ENCODE results near the gene KIAA1191.
A peak's percentile ranks its signal among the peaks of the same experiment; 100 is the strongest.

KIAA1191 gene

GRCh38 chr5:176389135-176390123 lies 27.9 kb upstream of the KIAA1191 start:
- no peak for DNase-seq

GRCh38 chr5:176388444-176389134 lies 27.0 kb upstream of the KIAA1191 start, which contains the start of the genes HIGD2A and NOP16:
Gene HIGD2A, plus strand, starts transcription at chr5:176388751. Its CDS starts 69 bp downstream, at chr5:176388820.
Gene NOP16, minus strand, starts transcription at chr5:176388598. Its CDS starts 59 bp downstream, at chr5:176388539.
- DNase-seq: peak; percentile 97 to 99

GRCh38 chr5:176388003-176388443 lies 26.5 kb upstream of the KIAA1191 start:
- no peak for DNase-seq

- no peak for DNase-seq
Measured at GRCh38 chr5:176387384-176387925, 25.9 kb upstream of the KIAA1191 start.

GRCh38 chr5:176386491-176386890 lies 24.9 kb upstream of the KIAA1191 start:
- DNase-seq: no peak

GRCh38 chr5:176384991-176385390 lies 23.4 kb upstream of the KIAA1191 start:
- DNase-seq: no peak

GRCh38 chr5:176384366-176384930 lies 22.9 kb upstream of the KIAA1191 start:
- no peak for DNase-seq

- DNase-seq: no peak
Measured at GRCh38 chr5:176383961-176384360, 22.4 kb upstream of the KIAA1191 start.

- DNase-seq: no peak
Measured at GRCh38 chr5:176383248-176383905, 21.8 kb upstream of the KIAA1191 start.

GRCh38 chr5:176382721-176383120 lies 21.2 kb upstream of the KIAA1191 start:
- DNase-seq: no peak

GRCh38 chr5:176381979-176382378 lies 20.4 kb upstream of the KIAA1191 start:
- no peak for DNase-seq

GRCh38 chr5:176381423-176381822 lies 19.9 kb upstream of the KIAA1191 start:
- no peak for DNase-seq

- no peak for DNase-seq
Measured at GRCh38 chr5:176379881-176380280, 18.3 kb upstream of the KIAA1191 start.

GRCh38 chr5:176373100-176373818 lies 11.7 kb upstream of the KIAA1191 start:
- DNase-seq: no peak

- DNase-seq: no peak
Measured at GRCh38 chr5:176371621-176372539, 10.3 kb upstream of the KIAA1191 start.

GRCh38 chr5:176369934-176370711 lies 8.6 kb upstream of the KIAA1191 start:
- no peak for DNase-seq

GRCh38 chr5:176368726-176369125 lies 7.2 kb upstream of the KIAA1191 start:
- no peak for DNase-seq

- no peak for DNase-seq
Measured at GRCh38 chr5:176366232-176366894, 4.8 kb upstream of the KIAA1191 start.
